Activated T-cell treated with anti-CD3 and anti-CD28 coated beads for 24 hours (primary cell): Measurements from ENCODE around the gene ABCA6.
"Not testable (repeated sequence)": the region's sequence is repeated elsewhere in the genome, so short reads cannot be mapped to it uniquely, and the experiment has no call there.

Source experiments
- DNase-seq: peaks from one replicate; pipeline ENCODE4 v3.0.0-alpha.2; 2020; ENCODE audit warnings: low read depth

ABCA6 gene

GRCh38 chr17:69071233-69071586 lies 70.5 kb downstream of the ABCA6 start:
- DNase-seq, result not testable (repeated sequence)

- DNase-seq, result not testable (repeated sequence)
Observed at GRCh38 chr17:69070378-69071232, 71.1 kb downstream of the ABCA6 start.

- no peak for DNase-seq
Observed at GRCh38 chr17:69069226-69069750, 72.4 kb downstream of the ABCA6 start.

GRCh38 chr17:69067274-69068047 lies 74.2 kb downstream of the ABCA6 start:
- no peak for DNase-seq

- DNase-seq, result no peak
Observed at GRCh38 chr17:69066482-69066881, 75.2 kb downstream of the ABCA6 start.

- no peak for DNase-seq
Observed at GRCh38 chr17:69065113-69065512, 76.6 kb downstream of the ABCA6 start.

GRCh38 chr17:69064476-69064875 lies 77.2 kb downstream of the ABCA6 start:
- no peak for DNase-seq

- no peak for DNase-seq
Observed at GRCh38 chr17:69064001-69064400, 77.7 kb downstream of the ABCA6 start.

- DNase-seq, result no peak
Observed at GRCh38 chr17:69062860-69063581, 78.7 kb downstream of the ABCA6 start.

- no peak for DNase-seq
Observed at GRCh38 chr17:69061721-69062556, 79.8 kb downstream of the ABCA6 start.

GRCh38 chr17:69060822-69061221 lies 80.9 kb downstream of the ABCA6 start, which contains the start of gene ABCA9:
TSS of gene ABCA9 (minus strand) at chr17:69060927. CDS start at chr17:69051126, 9,801 bp downstream.
- no peak for DNase-seq

- DNase-seq, result no peak
Observed at GRCh38 chr17:69059458-69060175, 82.1 kb downstream of the ABCA6 start.

GRCh38 chr17:69058165-69058564 lies 83.5 kb downstream of the ABCA6 start:
- no peak for DNase-seq

GRCh38 chr17:69057280-69057679 lies 84.4 kb downstream of the ABCA6 start:
- DNase-seq, result no peak

GRCh38 chr17:69056179-69056823 lies 85.4 kb downstream of the ABCA6 start:
- DNase-seq, result no peak

GRCh38 chr17:69055334-69055733 lies 86.4 kb downstream of the ABCA6 start:
- DNase-seq, result no peak

- DNase-seq, result no peak
Observed at GRCh38 chr17:69050999-69051775, 90.5 kb downstream of the ABCA6 start.

- no peak for DNase-seq
Observed at GRCh38 chr17:69048634-69049033, 93.1 kb downstream of the ABCA6 start.
